CD14-positive monocyte (primary cell): ENCODE data around the gene ARL13A. TPM values are rescaled to one million over a fixed set of nuclear protein-coding genes. Genes with fewer than 3 reads are reported as not detected.

Source experiments
- DNase-seq, 3 donors: peaks; one replicate each; pipeline ENCODE4 v3.0.0-alpha.2; 2011 to 2022
- H2AFZ ChIP-seq: 2 replicates; pipeline ENCODE4 v1.6.0; 2012; ENCODE audit warnings: mild to moderate bottlenecking, low read depth, low read length, inconsistent platforms; ENCODE audit not compliant: insufficient read depth, poor library complexity, severe bottlenecking
- H3K27ac ChIP-seq, 2 donors: 1 replicate in 1 of 2; 2 replicates in 1 of 2; pipeline ENCODE4 v1.5.1; 2012 to 2013; ENCODE audit warnings: low read length in 2 of 2, control low read depth in 1 of 2, inconsistent platforms in 1 of 2, low read depth in 1 of 2, mild to moderate bottlenecking in 1 of 2
- H3K27me3 ChIP-seq, 2 donors: one replicate each; pipeline versions ENCODE4 v1.6.0 to v1.6.1; 2011 to 2013; ENCODE audit warnings: low read length in 2 of 2; ENCODE audit not compliant: control insufficient read depth in 2 of 2, insufficient read depth in 2 of 2
- H3K36me3 ChIP-seq, 2 donors: replicated peaks in 1 of 2; 1 replicate in 1 of 2; 2 replicates in 1 of 2; pipeline versions ENCODE4 v1.5.1 to v1.6.1; 2012 to 2013; ENCODE audit warnings: low read length in 2 of 2, control low read depth in 1 of 2, inconsistent platforms in 1 of 2, mild to moderate bottlenecking in 1 of 2; ENCODE audit not compliant: insufficient read depth in 2 of 2, control insufficient read depth in 1 of 2
- H3K4me1 ChIP-seq, 2 donors: 1 replicate in 1 of 2; 2 replicates in 1 of 2; pipeline versions ENCODE4 v1.5.1 to v1.6.1; 2012 to 2013; ENCODE audit warnings: low read length in 2 of 2, control low read depth in 1 of 2, inconsistent platforms in 1 of 2, mild to moderate bottlenecking in 1 of 2, moderate library complexity in 1 of 2; ENCODE audit not compliant: insufficient read depth in 2 of 2, control insufficient read depth in 1 of 2
- H3K4me2 ChIP-seq: replicated peaks from 2 replicates; pipeline ENCODE3; 2012; ENCODE audit warnings: low read length, moderate library complexity, mild to moderate bottlenecking; ENCODE audit not compliant: poor library complexity, severe bottlenecking; ENCODE audit errors: extremely low read depth
- H3K4me3 ChIP-seq, 3 experiments: fragments of 200-600 bp in 1 of 3; sonication (generic) in 1 of 3; replicated peaks in 1 of 3; 1 replicate in 2 of 3; 2 replicates in 1 of 3; pipeline ENCODE4 v1.5.1; 2011 to 2013; ENCODE audit warnings: low read length in 3 of 3, mild to moderate bottlenecking in 3 of 3, control low read depth in 2 of 3, low read depth in 2 of 3, inconsistent platforms in 1 of 3, moderate library complexity in 1 of 3
- H3K79me2 ChIP-seq: 2 replicates; pipeline ENCODE4 v1.6.0; 2012; ENCODE audit warnings: mild to moderate bottlenecking, control low read depth, inconsistent platforms, low read length, moderate library complexity; ENCODE audit not compliant: insufficient read depth
- H3K9ac ChIP-seq: 2 replicates; pipeline ENCODE4 v1.6.0; 2017; ENCODE audit warnings: low read length, mild to moderate bottlenecking; ENCODE audit not compliant: insufficient read depth, poor library complexity, severe bottlenecking
- H3K9me3 ChIP-seq, 2 donors: replicated peaks in 1 of 2; 1 replicate in 1 of 2; 2 replicates in 1 of 2; pipeline versions ENCODE4 v1.5.1 to v1.6.1; 2012 to 2013; ENCODE audit warnings: low read length in 2 of 2, control low read depth in 1 of 2; ENCODE audit not compliant: control insufficient read depth in 1 of 2, insufficient read depth in 1 of 2
- H4K20me1 ChIP-seq: 2 replicates; pipeline ENCODE4 v1.6.0; 2012; ENCODE audit warnings: mild to moderate bottlenecking, low read length, control low read depth, moderate library complexity; ENCODE audit not compliant: insufficient read depth
- H3K27ac Mint-ChIP-seq, 7 donors: one replicate each; pipeline ENCODE4 v1.8.0; 2020; ENCODE audit warnings: mild to moderate bottlenecking in 7 of 7, mixed read lengths in 7 of 7, moderate library complexity in 6 of 7, inconsistent platforms in 2 of 7
- H3K27me3 Mint-ChIP-seq, 3 donors: one replicate each; pipeline ENCODE4 v1.8.0; 2021 to 2022; ENCODE audit warnings: low read depth in 3 of 3, mild to moderate bottlenecking in 3 of 3, mixed read lengths in 3 of 3, moderate library complexity in 3 of 3, inconsistent platforms in 1 of 3
- H3K36me3 Mint-ChIP-seq, 2 donors: one replicate each; pipeline ENCODE4 v1.8.0; 2020; ENCODE audit warnings: mixed read lengths in 2 of 2, inconsistent platforms in 1 of 2, mild to moderate bottlenecking in 1 of 2
- H3K4me1 Mint-ChIP-seq: one replicate; pipeline ENCODE4 v1.8.0; 2020; ENCODE audit warnings: mild to moderate bottlenecking, mixed read lengths
- H3K4me3 Mint-ChIP-seq, 2 donors: one replicate each; pipeline ENCODE4 v1.8.0; 2020; ENCODE audit warnings: mild to moderate bottlenecking in 2 of 2, mixed read lengths in 2 of 2, moderate library complexity in 1 of 2
- H3K9me3 Mint-ChIP-seq, 7 donors: one replicate each; pipeline ENCODE4 v1.8.0; 2020 to 2022; ENCODE audit warnings: mixed read lengths in 7 of 7, mild to moderate bottlenecking in 6 of 7, moderate library complexity in 6 of 7, inconsistent platforms in 2 of 7
- CTCF ChIP-seq: fragments of 200-600 bp; IDR thresholded peaks from one replicate; pipeline ENCODE4 v1.8.0; 2022; ENCODE audit warnings: antibody characterized with exemption, mild to moderate bottlenecking
- WGBS: methylation state at CpG from one replicate; pipeline ENCODE4 v1.1.5; 2013; ENCODE audit warnings: missing lambda C conversion rate; ENCODE audit not compliant: insufficient coverage; 5-methylcytosine and 5-hydroxymethylcytosine counted together
- intact Hi-C, 2 donors: fragments of 100-400 bp; cut with micrococcal nuclease; formaldehyde crosslinking; loops; one replicate each; pipeline versions ENCODE4 v1.15.0 to v1.15.1; 2023
- polyA plus RNA-seq, 3 donors: library from polyadenylated mRNA; depleted of rRNA in 1 of 3; unstranded in 2 of 3; stranded (reverse) in 1 of 3; fragments of 300-500 nt in 2 of 3; fragments of >200 nt in 1 of 3; fragmentation: Illumina TruSeq in 2 of 3; gene quantifications; 1 replicate in 2 of 3; 2 replicates in 1 of 3; pipeline ENCODE4 v1.2.3, GENCODE V29; 2012 to 2021

The ARL13A gene
- polyA plus RNA-seq, 3 donors, result not detected

- intact Hi-C loops, result no loop called here
- peaks cover 0 to 3% (median 0%) of the 10 kb centered on the region in 7 donors for H3K9me3 Mint-ChIP-seq
Observed at GRCh38 chrX:100984818-100985217, 15.3 kb downstream of the ARL13A start.

GRCh38 chrX:100990139-100990538 is 20.6 kb downstream of the ARL13A start:
- H3K36me3 ChIP-seq, result peaks cover 0 to 2% of the 10 kb centered on the region in 2 donors
- no peaks in the 10 kb centered on the region for H3K9me3 ChIP-seq
- intact Hi-C loops, result no loop called here
- H3K79me2 ChIP-seq, result no peaks in the 10 kb centered on the region
- H4K20me1 ChIP-seq, result no peaks in the 10 kb centered on the region
- Mint-ChIP-seq H3K4me3 (no peak overlapping the region), H3K9me3 (peaks cover 0 to 3% (median 0%) of the 10 kb centered on the region in 7 donors), H3K27ac (no peak overlapping the region), H3K4me1 (peaks cover 12% of the 10 kb centered on the region), H3K36me3 (peaks cover 2 to 8% of the 10 kb centered on the region in 2 donors), H3K27me3 (peaks cover 0 to 4% (median 0%) of the 10 kb centered on the region in 3 donors)
- H3K27ac ChIP-seq, result no peak overlapping the region
- no peak overlapping the region for H3K4me2 ChIP-seq
- TF ChIP-seq CTCF, result no peak
- no peak for DNase-seq
- no peak overlapping the region for H3K4me3 ChIP-seq
- no peaks in the 10 kb centered on the region for H3K4me1 ChIP-seq
- no peaks in the 10 kb centered on the region for H3K27me3 ChIP-seq
- H3K9ac ChIP-seq, result no peak overlapping the region
- WGBS, result no CpG with 5 or more reads among the region's 2 CpGs
- H2AFZ ChIP-seq, result no peak overlapping the region

More at GRCh38 chrX:100984818-100985217, 15.3 kb downstream of the ARL13A start:
- peaks cover 2% of the 10 kb centered on the region for H3K4me1 Mint-ChIP-seq
- Histone ChIP-seq H3K27ac (no peak overlapping the region), H3K9ac (no peak overlapping the region), H3K4me3 (no peak overlapping the region), H3K9me3 (no peaks in the 10 kb centered on the region), H4K20me1 (no peaks in the 10 kb centered on the region), H3K4me2 (no peak overlapping the region), H3K27me3 (no peaks in the 10 kb centered on the region), H2AFZ (no peak overlapping the region), H3K79me2 (no peaks in the 10 kb centered on the region), H3K4me1 (no peaks in the 10 kb centered on the region), H3K36me3 (peaks cover 0 to 2% of the 10 kb centered on the region in 2 donors)
- H3K27me3 Mint-ChIP-seq, result peaks cover 0 to 6% (median 0%) of the 10 kb centered on the region in 3 donors
- DNase-seq, result no peak
- TF ChIP-seq CTCF, result no peak
- H3K4me3 Mint-ChIP-seq, result no peak overlapping the region
- H3K27ac Mint-ChIP-seq, result no peak overlapping the region
- H3K36me3 Mint-ChIP-seq, result peaks cover 2 to 8% of the 10 kb centered on the region in 2 donors
